Gastroesophageal sphincter (tissue), 4 donors: ENCODE results near the gene FNBP1. TPM values are rescaled to one million over a fixed set of nuclear protein-coding genes. Genes with fewer than 3 reads are reported as not detected.

ENCODE experiments used
- ATAC-seq: fragments of 150-250 bp; one replicate; pipeline ENCODE4 v1.9.1; 2016; ENCODE audit warnings: mild to moderate bottlenecking, moderate library complexity
- H3K27ac ChIP-seq, 4 donors: fragments of 200-600 bp; sonication (generic) in 3 of 4; 1 replicate in 3 of 4; 2 replicates in 1 of 4; pipeline ENCODE4 v1.5.1; 2016 to 2019
- H3K27me3 ChIP-seq: fragments of 200-600 bp; sonication (generic); one replicate; pipeline ENCODE4 v1.5.1; 2019
- H3K36me3 ChIP-seq, 2 donors: fragments of 200-600 bp; sonication (generic); one replicate each; pipeline ENCODE4 v1.5.1; 2019; ENCODE audit warnings: control low read depth in 1 of 2
- H3K4me1 ChIP-seq, 3 donors: fragments of 200-600 bp; sonication (generic); 1 replicate in 2 of 3; 2 replicates in 1 of 3; pipeline ENCODE4 v1.5.1; 2016 to 2019; ENCODE audit warnings: control low read depth in 2 of 3
- H3K4me3 ChIP-seq, 2 donors: fragments of 200-600 bp; sonication (generic); one replicate each; pipeline ENCODE4 v1.5.1; 2019; ENCODE audit warnings: mild to moderate bottlenecking in 1 of 2, moderate library complexity in 1 of 2
- H3K9me3 ChIP-seq, 3 donors: fragments of 200-600 bp; sonication (generic); one replicate each; pipeline ENCODE4 v1.5.1; 2017 to 2019; ENCODE audit warnings: control low read depth in 2 of 3
- CTCF ChIP-seq, 4 experiments: fragments of 200-600 bp in 2 of 4; fragments of 450-650 bp in 2 of 4; sonication (generic) in 1 of 4; IDR thresholded peaks; one replicate each; pipeline ENCODE4 v1.5.1; 2017 to 2019; ENCODE audit warnings: antibody characterized with exemption in 4 of 4, mild to moderate bottlenecking in 2 of 4, moderate library complexity in 2 of 4
- EP300 ChIP-seq: sonication (generic); formaldehyde crosslinking; IDR thresholded peaks from one replicate; pipeline ENCODE4 v1.6.1; 2017; ENCODE audit warnings: antibody characterized with exemption, mild to moderate bottlenecking
- POLR2A ChIP-seq, 2 donors: fragments of 450-650 bp; IDR thresholded peaks; one replicate each; pipeline ENCODE4 v1.6.1; 2017; ENCODE audit warnings: antibody characterized with exemption in 2 of 2, mild to moderate bottlenecking in 2 of 2, moderate library complexity in 1 of 2
- POLR2AphosphoS5 ChIP-seq: sonication (generic); formaldehyde crosslinking; IDR thresholded peaks from one replicate; pipeline ENCODE4 v1.6.1; 2017; ENCODE audit warnings: antibody characterized with exemption
- WGBS, 2 donors: methylation state at CpG; one replicate each; pipeline ENCODE4 v1.1.5; 2018; ENCODE audit warnings: low coverage in 1 of 2; 5-methylcytosine and 5-hydroxymethylcytosine counted together
- total RNA-seq, 4 donors: library from RNA; depleted of rRNA; stranded (reverse); fragments of >200 nt; gene quantifications; one replicate each; pipeline ENCODE4 v1.1.0, GENCODE V29; 2016

The FNBP1 gene
- total RNA-seq, 4 donors from 2014 or later = 119 to 343 (median 188) TPM

- ATAC-seq = peak; percentile 30
- no peaks in the 10 kb centered on the region for H3K9me3 ChIP-seq
- peaks cover 11 to 86% (median 41%) of the 10 kb centered on the region in 3 donors for H3K4me1 ChIP-seq
- no peaks in the 10 kb centered on the region for H3K27me3 ChIP-seq
- 31 to 32% methylated on average over 11 to 15 of the region's 21 CpGs for WGBS, 2 donors
- TF ChIP-seq POLR2AphosphoS5 (peak; percentile 83), EP300 (no peak)
- H3K36me3 ChIP-seq = peaks cover 0 to 15% of the 10 kb centered on the region in 2 donors
- H3K27ac ChIP-seq = peak overlapping the region; percentile 88 to 99 (median 92)
- H3K4me3 ChIP-seq = no peak overlapping the region
Observed at GRCh38 chr9:129964901-129965734, 77.9 kb downstream of the FNBP1 start.

DNA sequence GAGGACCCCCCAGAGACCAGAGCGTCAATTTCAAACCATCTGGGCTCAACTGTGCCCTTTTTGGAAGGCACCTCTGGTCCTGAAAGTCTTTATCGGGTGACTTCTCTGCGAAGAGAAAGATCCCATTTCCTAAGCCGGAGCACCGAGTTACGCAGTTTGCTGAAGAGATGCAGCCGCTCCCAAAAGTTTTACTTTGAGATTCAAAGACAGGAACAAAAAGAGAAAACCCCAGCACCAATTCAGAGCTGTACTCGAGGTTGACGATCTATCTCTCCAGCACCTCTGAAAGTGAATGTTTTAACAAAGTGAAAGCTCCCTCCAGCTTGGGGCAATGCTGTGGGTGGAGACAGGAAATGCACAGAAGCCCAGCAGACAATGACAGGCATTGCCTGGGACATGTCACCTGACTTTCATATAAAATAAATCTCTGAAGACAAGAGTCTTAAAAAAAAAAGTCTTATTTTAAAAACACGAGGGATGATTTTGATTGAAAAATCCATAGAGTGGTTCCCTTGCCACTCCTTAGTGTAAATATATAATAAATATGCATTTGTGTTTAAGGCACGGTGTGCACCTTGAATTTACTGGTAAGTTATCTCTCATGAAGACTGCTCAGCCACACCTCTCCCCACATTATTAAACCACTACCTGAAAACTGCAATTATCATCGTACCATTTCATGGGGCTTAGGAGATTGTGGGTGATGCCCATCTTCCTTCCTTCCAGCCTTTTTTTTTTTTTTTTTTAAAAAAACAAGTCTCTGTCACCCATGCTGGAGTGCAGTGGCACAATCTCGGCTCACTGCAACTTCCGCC, 79.9 kb downstream of the FNBP1 start:
- peak; percentile 53 for ATAC-seq
- Histone ChIP-seq H3K36me3 (peaks cover 0 to 20% of the 10 kb centered on the region in 2 donors), H3K27ac (peak overlapping the region; percentile 88 to 99 (median 92)), H3K4me1 (peaks cover 11 to 82% (median 38%) of the 10 kb centered on the region in 3 donors), H3K27me3 (no peaks in the 10 kb centered on the region), H3K4me3 (peak overlapping the region; percentile 54 to 60), H3K9me3 (no peaks in the 10 kb centered on the region)
- TF ChIP-seq POLR2AphosphoS5 (peak; percentile 84), CTCF (IDR thresholded peaks at IDR 0.05) (no peak), POLR2A (IDR thresholded peaks at IDR 0.05) (peak; percentile 11 to 29)
- 7 to 21% methylated on average over 10 to 13 of the region's 14 CpGs for WGBS, 2 donors

- H3K4me3 ChIP-seq = peak overlapping the region; percentile 54 to 60
- no peaks in the 10 kb centered on the region for H3K27me3 ChIP-seq
- WGBS, 2 donors = 16 to 19% methylated on average over 7 of the region's 9 CpGs
- H3K9me3 ChIP-seq = no peaks in the 10 kb centered on the region
- peak overlapping the region; percentile 88 to 99 (median 92) for H3K27ac ChIP-seq
- TF ChIP-seq POLR2A (IDR thresholded peaks at IDR 0.05) = no peak
- TF ChIP-seq CTCF (IDR thresholded peaks at IDR 0.05) = no peak
- peak; percentile 4 for TF ChIP-seq POLR2AphosphoS5
- peaks cover 11 to 79% (median 38%) of the 10 kb centered on the region in 3 donors for H3K4me1 ChIP-seq
- no peak for ATAC-seq
- H3K36me3 ChIP-seq = peaks cover 0 to 27% of the 10 kb centered on the region in 2 donors
Observed at GRCh38 chr9:129962451-129962864, 80.5 kb downstream of the FNBP1 start.

- no peaks in the 10 kb centered on the region for H3K27me3 ChIP-seq
- ATAC-seq = no peak
- H3K4me1 ChIP-seq = peaks cover 0 to 62% (median 13%) of the 10 kb centered on the region in 3 donors
- no peak for TF ChIP-seq POLR2A (IDR thresholded peaks at IDR 0.05)
- TF ChIP-seq POLR2AphosphoS5 = no peak
- TF ChIP-seq CTCF (IDR thresholded peaks at IDR 0.05) = no peak
- TF ChIP-seq EP300 = no peak
- H3K36me3 ChIP-seq = peaks cover 0 to 37% of the 10 kb centered on the region in 2 donors
- no peak overlapping the region for H3K4me3 ChIP-seq
- H3K9me3 ChIP-seq = no peaks in the 10 kb centered on the region
- H3K27ac ChIP-seq = peak overlapping the region in 3 of 4 donors; percentile 61 to 96 (median 88)
- 73 to 78% methylated on average over 1 of the region's 1 CpG for WGBS, 2 donors
Observed at GRCh38 chr9:129958796-129959195, 84.2 kb downstream of the FNBP1 start.

DNA sequence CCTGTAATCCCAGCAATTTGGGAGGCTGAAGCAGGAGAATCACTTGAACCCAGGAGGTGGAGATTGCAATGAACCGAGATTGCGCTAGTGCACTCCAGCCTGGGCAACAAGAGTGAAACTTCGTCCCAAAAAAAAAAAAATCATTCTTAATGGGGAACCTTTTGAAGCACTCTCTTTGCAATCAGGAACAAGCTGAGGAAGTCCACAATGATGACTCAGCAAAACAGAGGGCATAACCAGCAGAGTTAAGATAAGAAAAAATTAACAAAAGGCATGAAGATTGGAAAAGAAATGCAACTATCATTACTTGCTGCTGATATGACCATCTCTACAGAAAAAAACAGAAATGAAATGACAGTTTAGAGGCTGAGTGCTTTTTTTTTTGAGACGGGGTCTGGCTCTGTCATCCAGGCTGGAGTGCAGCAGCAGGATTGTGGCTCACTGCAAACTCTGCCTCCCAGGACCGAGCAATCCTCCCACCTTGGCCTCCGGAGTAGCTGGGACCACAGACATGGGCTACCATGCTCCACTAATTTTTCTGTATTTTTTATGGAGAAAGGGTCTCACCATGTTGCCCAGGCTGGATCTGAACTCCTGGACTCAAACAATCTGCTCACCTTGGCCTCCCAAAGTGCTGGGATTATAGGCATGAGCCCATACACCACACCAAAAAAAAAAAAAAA, 88.0 kb downstream of the FNBP1 start:
- Histone ChIP-seq H3K9me3 (no peaks in the 10 kb centered on the region), H3K27ac (peak overlapping the region; percentile 39 to 70 (median 49)), H3K4me1 (peaks cover 0 to 59% (median 4%) of the 10 kb centered on the region in 3 donors), H3K36me3 (peaks cover 0 to 61% of the 10 kb centered on the region in 2 donors), H3K4me3 (no peak overlapping the region), H3K27me3 (no peaks in the 10 kb centered on the region)
- TF ChIP-seq CTCF (IDR thresholded peaks at IDR 0.05) (no peak), EP300 (no peak), POLR2AphosphoS5 (no peak)
- WGBS, 2 donors = 65% methylated on average over 4 to 6 of the region's 6 CpGs
- no peak for ATAC-seq
